SK-N-MC (cell line): ENCODE measurements around the gene WDR46.

Experiments used
- EZH2 ChIP-seq: fragments of 200-600 bp; sonication (generic); IDR thresholded peaks from one replicate; pipeline ENCODE4 v1.6.1; 2017; ENCODE audit warnings: antibody characterized with exemption
- FOXP2 ChIP-seq: optimal IDR thresholded peaks from 2 replicates; pipeline ENCODE3; 2011; ENCODE audit warnings: mild to moderate bottlenecking, moderate library complexity; ENCODE audit not compliant: insufficient read depth; ENCODE audit errors: extremely low read length, control extremely low read depth
- POLR2AphosphoS5 ChIP-seq: IDR thresholded peaks from 2 replicates; pipeline ENCODE4 v1.6.1; 2012; ENCODE audit warnings: mild to moderate bottlenecking, low read depth, low read length, borderline replicate concordance

DNA sequence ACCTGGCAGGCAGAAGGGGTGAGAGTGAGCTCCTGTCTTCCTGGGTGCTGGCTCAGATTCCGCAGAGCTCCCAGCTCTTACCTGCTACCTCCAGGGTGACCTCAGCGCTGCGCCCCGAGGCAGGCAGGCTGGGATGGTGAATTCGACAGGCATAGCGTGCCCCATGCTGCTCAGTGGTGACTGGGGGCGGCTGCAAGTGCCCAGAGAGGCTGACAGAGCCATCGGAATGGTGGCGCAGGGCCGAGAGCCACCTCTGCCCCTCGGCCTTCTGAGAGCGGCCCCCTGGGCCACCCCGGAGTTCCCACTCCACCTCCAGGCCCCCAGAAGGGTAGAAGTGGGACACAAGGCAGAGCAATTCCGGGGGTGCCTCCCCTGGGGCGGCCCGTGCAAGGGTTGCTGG, 15.2 kb upstream of the WDR46 start:
- TF ChIP-seq POLR2AphosphoS5, result no peak
- no peak for TF ChIP-seq EZH2
- no peak for TF ChIP-seq FOXP2
